Activated T-helper 1 cell treated with anti-CD3 and anti-CD28 coated beads, Interleukin-12 subunit alpha, Interleukin-12 subunit beta, Interleukin-2, Interleukin-4 antibody, amounts not matched to agents 30 ng/mL and 10 ng/mL and 1 ng/mL, durations not matched to agents 14 hours and 24 hours and 36 hours (primary cell): Measurements from ENCODE around the gene NCOA1. TPM values are rescaled to one million over a fixed set of nuclear protein-coding genes. Genes with fewer than 3 reads are reported as not detected.

Experiments used
- total RNA-seq: library from RNA; stranded (reverse); gene quantifications from 2 replicates; pipeline ENCODE4 v1.2.3, GENCODE V29; 2022

NCOA1 gene
- total RNA-seq, 1 donor from 2014 or later: 30.0 TPM

Other genes starting within 250 kb of the NCOA1 start
- gene ITSN2, start 130.7 kb upstream of the NCOA1 start, total RNA-seq: 52.9 and 57.1 TPM in 2 replicates